OCI-LY1 (cell line): ENCODE data around the gene ZXDC.

Experiments
- EZH2 ChIP-seq: fragments of 200-600 bp; sonication (generic), shearing (Covaris generic); IDR thresholded peaks from 2 replicates; pipeline ENCODE4 v1.8.0; 2017; ENCODE audit warnings: borderline replicate concordance, mixed run types, mild to moderate bottlenecking, antibody characterized with exemption, low read length, moderate library complexity, mixed read lengths
- TF ChIP-seq, protein P1 (sequence below): fragments of 200-600 bp; sonication (generic), shearing (Covaris generic); IDR thresholded peaks from 2 replicates; pipeline ENCODE4 v1.5.1; 2017; ENCODE audit warnings: mild to moderate bottlenecking, antibody characterized with exemption, low read length, moderate library complexity, mixed read lengths

GRCh38 chr3:126419151-126419703, 56.5 kb downstream of the ZXDC start:
- TF ChIP-seq, protein P1, sequence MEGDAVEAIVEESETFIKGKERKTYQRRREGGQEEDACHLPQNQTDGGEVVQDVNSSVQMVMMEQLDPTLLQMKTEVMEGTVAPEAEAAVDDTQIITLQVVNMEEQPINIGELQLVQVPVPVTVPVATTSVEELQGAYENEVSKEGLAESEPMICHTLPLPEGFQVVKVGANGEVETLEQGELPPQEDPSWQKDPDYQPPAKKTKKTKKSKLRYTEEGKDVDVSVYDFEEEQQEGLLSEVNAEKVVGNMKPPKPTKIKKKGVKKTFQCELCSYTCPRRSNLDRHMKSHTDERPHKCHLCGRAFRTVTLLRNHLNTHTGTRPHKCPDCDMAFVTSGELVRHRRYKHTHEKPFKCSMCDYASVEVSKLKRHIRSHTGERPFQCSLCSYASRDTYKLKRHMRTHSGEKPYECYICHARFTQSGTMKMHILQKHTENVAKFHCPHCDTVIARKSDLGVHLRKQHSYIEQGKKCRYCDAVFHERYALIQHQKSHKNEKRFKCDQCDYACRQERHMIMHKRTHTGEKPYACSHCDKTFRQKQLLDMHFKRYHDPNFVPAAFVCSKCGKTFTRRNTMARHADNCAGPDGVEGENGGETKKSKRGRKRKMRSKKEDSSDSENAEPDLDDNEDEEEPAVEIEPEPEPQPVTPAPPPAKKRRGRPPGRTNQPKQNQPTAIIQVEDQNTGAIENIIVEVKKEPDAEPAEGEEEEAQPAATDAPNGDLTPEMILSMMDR, result no peak
- no peak for TF ChIP-seq EZH2
